RPMI7951 (cell line): Measurements from ENCODE around the gene ATP1A1. TPM values are rescaled to one million over a fixed set of nuclear protein-coding genes. Genes with fewer than 3 reads are reported as not detected.

Source experiments
- DNase-seq: peaks from one replicate; pipeline ENCODE4 v3.0.0-alpha.2; 2012; ENCODE audit warnings: low read depth
- total RNA-seq: library from RNA; depleted of rRNA; stranded (reverse); fragments of >200 nt; shearing (Covaris generic); gene quantifications from 2 replicates; pipeline ENCODE4 v1.2.3, GENCODE V29; 2014

The ATP1A1 gene
- total RNA-seq, 1 experiment from 2014 or later: 57.3 TPM

DNA sequence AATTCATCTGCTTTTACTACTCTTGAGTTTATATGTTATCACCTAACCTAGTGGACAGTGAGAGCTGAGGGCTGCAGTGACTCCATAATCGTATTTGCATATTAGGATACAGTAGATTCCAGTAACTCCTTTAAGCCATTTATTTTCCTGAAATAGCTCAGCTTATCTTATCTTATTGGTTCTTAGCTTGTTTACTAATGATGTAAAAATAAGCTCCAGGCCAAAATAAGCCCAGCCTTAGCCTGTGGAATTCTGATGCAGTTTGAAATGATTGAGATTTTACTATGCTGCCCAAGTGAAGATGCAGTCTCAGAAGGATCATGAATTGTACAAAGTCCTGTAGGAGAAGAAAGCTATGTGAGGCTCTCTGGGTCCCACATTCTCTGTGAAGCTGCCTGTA lies 18.1 kb downstream of the ATP1A1 start:
- DNase-seq: no peak

DNA sequence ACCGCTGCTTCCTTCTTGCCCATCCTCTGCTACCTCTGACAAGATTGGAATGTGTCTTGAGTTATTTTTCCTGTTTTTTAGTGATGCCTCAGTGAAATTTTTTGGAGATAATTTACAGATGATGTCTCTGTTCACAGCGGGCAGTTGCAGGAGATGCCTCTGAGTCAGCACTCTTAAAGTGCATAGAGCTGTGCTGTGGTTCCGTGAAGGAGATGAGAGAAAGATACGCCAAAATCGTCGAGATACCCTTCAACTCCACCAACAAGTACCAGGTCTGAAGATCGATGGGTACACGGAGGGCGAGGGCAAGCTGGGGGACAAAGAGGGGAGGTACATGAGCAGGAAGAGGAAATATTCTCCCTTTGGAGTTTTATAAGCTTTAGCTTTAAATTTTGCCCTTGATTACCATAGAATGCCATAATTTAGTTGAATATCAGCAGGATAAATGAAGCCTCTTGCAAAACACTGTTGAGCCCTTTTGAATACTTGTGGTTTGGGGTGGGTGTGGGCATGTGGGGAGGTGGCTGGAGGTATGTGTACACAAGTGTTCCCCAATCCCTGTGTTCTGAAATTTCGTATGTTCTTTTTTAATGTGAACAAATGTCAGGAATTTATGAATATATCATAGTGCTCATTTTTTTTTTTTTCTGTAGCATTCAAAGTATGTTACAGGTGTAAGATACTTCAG lies 19.8 kb downstream of the ATP1A1 start:
- DNase-seq: no peak

DNA sequence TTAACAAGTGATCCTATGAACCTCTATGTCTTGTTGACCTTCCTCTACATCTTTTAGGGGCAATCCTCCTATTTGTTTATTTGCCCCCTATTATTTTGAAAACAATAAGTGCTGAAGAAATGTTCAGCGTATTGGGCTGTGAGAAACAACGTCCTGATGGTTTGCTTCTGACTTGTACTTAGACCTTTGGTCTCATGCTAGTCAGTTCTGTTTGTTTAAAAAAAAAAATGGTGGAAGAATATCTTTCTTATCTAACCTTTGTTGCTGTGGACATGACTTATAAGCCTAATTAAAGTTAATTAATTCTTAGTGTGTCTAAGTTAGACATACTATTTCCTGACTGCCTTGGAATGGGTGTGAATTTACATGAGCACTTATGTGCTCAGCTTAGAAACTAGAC lies 20.7 kb downstream of the ATP1A1 start:
- DNase-seq: no peak

DNA sequence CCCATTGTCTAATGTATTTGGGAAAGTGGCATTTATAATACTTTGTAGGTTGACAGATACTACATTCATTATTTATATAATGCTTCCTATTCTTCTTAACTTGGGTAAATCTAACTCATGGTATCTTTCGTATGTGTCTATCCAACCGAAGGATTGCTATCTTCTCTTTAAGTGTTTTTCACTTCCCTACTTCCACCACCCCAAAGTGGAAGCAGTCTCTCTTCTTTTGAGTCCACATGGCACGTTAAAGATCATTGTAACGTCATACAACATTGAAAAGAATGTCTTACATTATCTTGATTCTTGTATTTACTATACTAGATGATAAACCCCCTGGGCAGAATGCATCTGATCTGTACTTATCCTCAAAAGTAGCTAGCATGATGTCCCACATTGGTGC lies 21.2 kb downstream of the ATP1A1 start:
- DNase-seq: no peak

DNA sequence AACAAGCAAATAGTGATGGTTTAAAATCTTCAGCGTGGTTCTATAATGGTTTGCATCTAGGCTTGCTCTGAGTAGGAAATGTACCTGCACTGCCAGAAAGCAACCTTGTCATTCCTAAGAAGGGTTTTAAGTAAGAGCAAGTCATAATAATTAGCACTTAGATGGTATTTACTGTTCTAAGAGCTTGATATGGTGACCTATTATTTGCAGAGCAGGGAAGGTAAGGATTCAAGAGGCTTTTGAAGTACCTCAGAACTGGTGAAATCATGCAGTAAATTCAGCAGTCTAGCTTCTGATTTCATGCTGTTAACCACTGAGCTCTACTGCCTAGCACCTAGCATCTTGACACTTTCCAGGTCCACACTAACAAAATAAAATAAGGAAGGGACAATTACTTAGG lies 23.7 kb downstream of the ATP1A1 start:
- DNase-seq: no peak

DNA sequence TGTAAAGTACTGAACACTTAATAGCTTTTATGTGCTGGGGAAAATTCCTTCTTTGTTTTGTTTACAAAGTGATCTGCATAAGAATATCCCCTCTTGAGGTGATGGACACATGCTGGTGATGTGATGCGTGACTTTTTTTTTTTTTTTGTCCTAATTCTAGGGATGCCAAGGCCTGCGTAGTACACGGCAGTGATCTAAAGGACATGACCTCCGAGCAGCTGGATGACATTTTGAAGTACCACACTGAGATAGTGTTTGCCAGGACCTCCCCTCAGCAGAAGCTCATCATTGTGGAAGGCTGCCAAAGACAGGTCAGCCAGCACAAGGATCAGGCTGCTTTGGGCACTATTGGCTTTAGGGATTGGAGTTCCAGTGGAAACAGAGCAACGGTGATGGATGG lies 24.7 kb downstream of the ATP1A1 start:
- no peak for DNase-seq

DNA sequence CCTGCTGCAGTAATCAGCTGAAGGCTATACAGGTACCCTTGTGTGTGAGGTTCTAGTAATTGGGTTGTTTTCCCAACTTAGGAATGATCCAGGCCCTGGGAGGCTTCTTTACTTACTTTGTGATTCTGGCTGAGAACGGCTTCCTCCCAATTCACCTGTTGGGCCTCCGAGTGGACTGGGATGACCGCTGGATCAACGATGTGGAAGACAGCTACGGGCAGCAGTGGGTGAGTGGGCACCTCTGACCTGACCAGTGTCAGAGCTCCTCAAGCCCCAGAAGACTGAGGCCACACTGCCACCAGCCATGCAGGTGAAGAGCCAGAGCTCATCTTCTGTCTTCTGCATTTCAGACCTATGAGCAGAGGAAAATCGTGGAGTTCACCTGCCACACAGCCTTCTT lies 27.7 kb downstream of the ATP1A1 start:
- no peak for DNase-seq

DNA sequence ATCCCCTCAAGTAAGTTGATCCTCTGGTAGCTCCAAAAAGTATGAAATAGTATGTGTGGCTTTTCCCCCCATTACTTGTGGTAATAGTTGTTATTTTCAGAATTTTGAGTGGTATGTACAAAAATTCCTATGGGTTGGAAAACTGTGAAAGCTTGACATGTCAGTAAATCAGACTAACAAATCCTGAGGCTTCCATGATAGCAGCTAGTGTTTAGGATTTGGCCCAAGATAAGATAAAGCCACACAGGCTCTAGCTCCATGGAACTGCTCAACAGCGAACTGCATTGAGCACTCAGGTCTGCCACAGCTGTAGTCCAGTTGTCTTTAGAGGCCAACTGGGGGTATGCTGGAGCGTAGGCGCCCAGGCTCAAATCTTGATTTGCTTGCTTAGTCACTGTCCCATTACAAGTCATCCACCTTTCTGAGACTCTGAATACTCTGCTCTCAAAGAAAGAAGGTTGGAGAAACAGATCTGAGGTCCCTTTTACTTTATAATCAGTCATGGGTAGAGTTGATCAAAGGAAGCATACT lies 28.7 kb downstream of the ATP1A1 start:
- DNase-seq: no peak

DNA sequence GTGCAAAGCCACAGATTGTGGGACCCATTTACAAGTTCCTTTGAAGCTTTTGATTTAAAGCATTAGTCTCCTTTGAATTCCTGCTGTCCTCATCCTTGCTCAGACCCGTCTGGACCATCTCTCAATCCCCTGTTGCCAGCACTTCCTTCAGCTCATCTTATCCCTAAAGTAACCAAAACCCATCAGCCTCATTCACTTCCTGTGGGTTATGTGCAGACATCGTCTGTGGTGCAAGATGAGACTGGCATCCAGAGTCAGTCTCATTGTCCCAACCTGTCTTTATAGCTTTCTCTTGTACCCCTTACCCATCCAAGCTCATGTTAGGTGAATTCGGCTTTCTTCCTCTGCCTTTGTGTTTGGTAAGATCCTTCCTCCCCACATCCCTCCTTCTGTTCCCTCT lies 29.3 kb downstream of the ATP1A1 start:
- DNase-seq: no peak

DNA sequence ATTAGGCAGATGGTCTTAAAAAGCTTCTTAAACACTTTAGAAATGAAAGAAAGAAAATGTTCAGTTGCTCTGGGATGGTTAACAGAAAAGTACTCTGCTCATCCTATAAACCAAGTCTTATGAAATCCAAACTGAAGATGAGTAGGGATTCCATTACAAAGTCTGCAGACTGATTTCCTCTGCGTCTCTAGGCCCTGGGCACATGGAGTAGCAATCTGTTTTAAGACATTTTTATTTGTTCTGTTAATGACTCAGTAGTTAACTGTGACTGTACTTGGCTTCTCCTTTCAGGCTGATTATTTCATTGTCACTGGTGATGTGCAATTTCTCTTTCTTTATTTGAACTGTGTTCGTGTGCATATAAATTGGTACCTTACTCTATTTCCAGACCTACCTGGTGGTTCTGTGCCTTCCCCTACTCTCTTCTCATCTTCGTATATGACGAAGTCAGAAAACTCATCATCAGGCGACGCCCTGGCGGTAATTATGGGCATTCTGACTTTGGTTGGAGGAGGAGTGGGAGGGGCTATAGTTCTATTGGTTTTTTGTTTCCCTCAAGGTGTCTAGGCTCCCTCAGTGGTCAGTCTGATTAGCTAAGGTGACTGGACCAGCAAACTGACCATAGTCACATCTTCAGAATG lies 30.6 kb downstream of the ATP1A1 start:
- DNase-seq: no peak

DNA sequence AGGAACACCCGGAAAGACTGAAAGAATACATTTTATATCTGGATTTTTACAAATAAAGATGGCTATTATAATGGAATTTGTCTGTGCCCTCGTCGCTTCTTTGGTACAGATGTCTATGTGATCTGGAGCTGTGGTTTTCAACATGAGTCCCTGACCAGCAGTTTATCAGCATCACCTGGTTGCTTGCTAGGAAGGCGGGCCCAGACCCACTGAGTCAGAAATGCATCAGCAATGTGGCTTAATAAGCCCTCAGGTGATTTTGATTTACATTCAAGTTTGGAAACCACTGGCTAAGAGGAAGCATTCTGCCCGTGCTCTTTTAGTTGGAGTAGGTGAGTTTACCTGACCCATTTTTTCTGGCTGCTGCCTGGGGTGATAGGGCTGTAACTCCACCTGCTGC lies 31.7 kb downstream of the ATP1A1 start:
- DNase-seq: no peak

DNA sequence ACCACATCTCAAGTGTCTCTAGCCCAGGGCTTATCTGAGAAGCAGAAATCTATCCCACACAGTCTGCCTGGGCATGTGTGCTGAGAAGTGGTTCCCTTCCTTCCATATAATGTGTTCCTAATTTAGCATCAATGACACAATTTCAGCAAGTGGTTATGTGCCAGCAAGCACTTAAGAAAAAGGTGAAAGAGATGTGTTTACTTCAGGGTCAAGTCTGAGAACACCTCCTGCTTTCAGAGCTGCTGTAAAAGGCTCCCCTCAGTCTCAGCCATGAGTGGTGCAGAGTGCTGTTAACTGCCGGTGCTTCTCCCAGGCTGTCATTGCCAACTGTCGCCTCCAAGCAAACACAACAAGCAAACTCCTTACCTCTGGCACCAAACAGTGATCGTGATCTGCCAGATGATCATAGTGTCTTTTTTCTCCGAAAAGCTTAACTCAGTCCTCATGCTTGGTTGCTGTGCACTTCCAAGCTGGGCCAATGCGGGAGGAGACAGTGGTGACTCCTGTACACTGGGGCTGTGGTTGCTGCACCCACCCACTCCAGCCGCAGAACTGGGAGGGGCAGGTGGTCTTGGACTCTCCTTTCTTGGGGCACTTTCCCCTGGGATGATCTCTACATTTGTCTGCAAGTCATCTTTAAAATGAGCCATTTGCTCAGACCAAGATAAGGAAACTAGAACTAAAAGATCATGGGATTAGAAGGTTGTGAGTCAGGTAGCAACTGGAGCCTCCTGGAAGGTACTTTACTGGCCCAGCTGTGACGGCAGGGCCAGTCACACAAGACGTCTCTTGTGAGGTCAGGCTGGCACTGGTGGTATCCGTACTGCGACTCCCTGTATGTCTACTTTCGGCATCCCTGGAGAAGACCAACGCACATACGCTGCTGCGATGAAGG lies 32.4 kb downstream of the ATP1A1 start:
- DNase-seq: no peak

DNA sequence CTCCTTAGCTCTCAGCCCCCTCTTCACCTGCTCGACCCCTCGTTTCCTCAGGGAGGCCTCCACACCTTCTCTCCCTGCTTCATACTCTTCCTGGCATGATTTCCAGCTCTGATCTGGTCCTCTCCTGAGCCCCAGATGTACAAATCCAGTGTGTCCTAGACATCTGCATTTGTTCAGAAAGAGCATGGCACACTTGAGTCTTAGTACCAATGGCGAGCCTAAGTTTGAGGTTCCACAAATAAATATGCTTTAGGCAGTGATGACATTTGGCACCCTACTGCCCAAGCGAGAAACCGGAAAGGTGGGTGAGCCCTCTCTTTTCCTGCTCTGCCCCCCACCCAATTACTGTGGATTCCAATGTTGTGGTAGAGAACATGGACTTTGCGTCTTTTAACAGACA lies 34.0 kb downstream of the ATP1A1 start:
- DNase-seq: no peak

DNA sequence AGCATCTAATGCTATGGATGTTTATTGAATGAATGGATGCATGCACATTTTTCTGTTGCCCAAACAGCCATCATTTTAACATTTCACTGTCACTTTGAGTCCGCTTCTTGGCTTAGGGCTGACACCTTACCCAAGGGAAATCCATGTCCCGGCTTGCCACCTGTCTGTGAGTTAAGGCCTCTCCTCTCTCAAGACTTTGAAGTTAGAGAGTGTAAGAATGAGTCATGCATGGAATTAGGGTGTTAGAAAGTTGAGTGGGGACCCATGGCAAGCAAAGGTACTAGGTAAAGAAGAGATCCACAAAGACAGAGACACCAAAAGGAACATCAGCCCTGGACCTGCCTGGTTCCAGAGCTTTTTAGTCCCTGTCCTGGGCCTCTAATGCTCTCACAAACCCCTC lies 35.1 kb downstream of the ATP1A1 start:
- DNase-seq: no peak

DNA sequence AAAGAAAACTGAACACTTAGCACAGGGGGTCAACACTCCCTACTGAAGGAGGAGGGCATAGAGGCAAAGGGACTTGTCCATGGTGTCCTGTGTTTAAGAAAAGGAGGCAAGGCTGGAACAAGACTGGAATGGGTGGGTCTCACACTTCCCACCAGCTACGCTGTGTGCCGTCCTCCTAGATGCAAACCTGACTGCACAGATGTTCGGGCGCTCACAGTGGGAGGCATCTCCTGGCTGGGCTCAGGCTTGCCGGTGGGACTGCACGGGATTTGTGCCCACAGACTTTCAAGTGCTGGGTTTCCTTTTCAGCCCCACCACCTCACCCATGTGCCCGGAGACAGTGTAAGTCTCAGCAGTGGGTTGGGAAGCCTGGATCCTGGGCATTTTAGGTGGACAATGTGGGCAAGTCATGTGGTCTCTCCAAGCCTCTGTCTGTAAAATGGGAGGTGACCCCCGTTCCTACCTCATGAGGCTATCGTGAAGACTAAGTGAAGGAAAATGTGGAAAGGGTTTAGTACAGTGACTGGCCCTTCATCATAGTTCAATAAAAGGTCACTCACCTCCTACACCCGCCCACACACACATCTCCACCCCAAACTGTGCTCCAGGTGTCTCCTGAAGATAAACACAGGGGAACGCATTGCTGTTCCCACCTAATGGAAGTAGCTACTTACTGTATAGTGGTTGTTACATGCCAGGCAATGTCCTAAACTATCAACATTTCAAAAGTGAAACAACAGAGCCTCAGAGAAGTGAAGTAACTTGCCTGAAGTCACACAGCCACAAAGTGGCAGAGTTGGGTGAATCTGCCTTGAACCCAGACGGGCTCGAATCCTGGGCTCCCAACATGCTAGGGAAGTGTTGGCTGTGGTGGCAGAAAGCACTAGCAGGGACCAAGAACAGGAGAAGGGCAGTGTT lies 36.0 kb downstream of the ATP1A1 start:
- no peak for DNase-seq

DNA sequence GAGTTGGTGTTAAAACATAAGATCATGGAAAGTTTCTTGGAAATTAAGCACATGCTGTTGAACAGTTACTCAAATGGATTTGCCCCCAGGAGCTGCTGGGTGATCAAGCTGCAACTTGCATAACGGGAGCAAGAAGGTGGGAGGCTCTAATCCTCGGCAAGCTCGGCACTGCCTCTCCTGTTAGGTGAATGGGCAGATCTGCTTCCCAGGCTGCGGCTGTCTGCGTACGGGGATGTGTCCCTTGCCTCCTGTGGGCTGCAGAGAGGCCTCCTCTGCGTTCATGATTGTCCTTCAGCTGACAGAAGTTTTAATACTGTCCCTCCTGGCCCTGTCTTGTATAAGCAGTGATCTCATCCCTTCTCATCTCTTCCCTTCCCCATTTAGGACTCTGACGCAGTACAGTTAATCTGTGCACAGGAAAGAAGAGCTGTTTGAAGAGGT lies 36.7 kb downstream of the ATP1A1 start:
- no peak for DNase-seq

DNA sequence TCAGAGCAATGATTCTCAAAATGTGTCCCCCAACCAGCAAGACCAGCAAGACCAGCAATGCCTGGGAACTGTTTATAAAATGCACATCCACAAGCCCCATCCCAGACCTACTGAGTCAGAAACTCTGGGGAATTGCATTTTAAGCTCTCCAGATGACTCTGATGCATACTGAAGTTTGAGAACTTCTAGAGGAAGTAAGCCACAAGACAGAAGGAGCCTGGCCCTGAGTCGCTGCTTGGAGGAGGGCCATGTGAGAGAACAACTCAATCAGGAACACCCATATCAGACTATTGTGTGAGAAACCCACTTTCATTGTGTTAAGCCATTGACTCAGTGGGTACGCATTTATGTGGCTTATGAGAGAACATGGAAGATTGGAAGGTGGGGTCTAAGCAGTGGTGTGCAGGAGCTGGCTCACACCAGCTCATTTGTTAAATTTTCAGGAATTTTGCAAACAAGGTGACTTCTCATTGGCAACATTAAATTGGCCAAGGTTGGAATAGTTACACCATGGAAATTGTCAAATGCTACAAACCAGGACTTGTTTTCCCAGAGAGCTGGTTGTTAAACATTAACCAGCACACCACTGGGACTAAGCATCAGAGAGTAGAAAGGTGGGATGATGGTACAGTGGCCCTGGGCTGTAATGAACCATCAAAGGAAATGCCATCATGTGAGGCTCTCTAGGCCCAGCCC lies 38.9 kb downstream of the ATP1A1 start:
- DNase-seq: no peak

DNA sequence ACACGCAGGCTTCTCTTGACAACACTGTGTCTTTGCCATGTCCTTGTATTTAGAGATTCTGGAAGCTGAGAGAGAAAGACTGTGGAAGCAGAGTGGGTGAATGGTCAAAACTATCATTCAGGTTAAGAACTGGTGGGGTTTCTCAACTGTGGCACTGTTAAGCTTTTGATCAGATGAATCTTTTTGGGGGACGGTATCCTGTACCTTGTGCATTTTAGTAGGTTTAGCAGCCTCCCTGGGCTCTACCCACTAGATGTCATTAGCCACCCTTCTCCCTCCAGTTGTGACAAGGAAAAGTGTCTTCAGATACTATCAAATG lies 39.4 kb downstream of the ATP1A1 start:
- no peak for DNase-seq

DNA sequence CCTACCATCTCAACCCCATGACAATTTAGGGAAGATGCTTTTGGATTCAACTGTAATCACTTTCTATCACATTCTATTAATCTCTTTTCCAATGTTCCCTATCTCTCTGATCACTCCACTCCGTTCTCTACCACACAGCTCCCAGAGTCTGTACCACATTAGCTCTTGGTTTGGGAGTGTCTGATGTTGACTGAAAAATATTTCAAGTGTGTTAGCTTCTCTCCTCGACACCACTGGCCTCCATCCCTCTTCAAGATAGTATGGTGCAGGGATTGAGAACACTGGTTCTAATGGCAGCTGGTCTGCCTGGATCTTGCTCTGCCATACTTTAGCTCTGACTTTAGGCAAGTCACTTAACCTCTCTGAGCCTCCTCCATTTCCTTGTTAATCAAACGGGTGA lies 39.9 kb downstream of the ATP1A1 start:
- no peak for DNase-seq

DNA sequence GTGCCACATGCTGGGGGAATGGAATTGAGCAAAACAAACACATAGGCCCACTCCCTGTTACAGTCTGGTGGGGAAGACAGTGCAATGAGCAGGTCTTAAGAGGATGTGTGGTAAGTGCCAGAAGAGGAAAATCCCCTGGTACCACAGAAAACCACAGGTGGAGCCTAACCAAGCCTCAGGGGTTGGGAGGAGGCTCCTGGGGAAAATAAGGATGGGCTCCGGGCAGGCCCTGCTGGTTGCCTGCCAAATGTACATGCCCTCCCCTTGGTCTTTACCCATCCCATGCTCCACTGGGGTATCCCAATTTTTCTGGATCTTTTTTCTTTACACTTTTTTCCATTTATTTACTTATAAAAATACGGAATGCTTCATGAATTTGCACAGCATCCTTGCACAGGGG lies 40.4 kb downstream of the ATP1A1 start:
- no peak for DNase-seq

DNA sequence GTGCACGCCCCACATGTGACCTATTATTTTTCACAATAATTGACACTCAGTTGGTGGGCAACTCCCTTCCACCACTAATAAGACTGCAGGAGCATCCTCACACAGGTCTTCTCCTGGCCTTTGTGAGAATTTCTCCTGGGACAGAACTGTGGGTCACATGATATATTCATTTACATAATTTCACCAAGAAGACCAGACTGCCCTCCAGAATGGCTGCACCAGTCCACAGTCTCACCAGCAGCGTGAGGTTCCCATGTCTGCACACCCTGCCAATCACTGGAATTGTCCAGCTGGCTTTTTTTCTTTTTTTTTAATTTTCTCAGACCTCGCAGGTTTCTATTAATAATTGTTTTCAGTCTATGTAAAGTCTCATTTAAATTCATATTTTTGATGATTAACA lies 41.3 kb downstream of the ATP1A1 start:
- no peak for DNase-seq
